Measurements from ENCODE around the gene WASHC4.

The WASHC4 gene

DNA sequence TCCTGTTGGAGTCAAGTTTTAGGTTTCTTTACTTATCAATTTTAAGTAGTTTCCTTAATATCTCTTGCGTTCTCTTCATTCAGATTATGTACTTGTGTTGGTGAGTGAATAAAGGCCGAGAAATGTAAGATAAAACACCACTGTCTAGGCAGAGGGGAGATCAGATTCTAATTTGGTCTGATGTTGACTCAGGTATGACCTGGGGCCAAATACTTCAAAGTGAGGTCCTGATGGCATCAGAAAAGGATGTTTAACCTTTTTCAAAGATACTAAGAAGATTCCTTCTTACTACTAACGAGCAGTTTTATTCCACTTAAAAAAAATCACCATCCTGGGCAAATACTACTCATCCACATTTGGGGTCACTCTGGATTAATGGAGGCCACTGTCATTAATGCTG, 101.6 kb downstream of the WASHC4 start:
- no peak for DNase-seq

DNA sequence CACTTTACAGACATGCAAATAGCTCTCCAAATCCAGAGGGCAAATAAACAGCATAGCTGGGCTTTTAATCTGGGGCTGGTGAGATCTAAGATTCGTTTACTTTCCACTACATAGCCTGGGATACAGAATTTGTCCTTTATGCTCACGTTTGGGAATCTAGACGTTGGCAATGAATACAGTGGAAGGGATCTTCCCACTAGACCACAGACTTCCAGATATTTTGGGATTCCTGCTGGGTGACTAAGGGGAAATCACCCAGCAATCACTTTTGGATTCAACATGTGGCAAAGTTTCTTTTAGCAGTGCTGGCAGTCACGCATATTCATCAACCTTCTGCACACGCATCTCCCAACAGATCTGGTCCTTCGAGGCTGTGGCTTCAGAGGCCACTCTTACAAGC, 104.9 kb downstream of the WASHC4 start:
- DNase-seq = no peak

DNA sequence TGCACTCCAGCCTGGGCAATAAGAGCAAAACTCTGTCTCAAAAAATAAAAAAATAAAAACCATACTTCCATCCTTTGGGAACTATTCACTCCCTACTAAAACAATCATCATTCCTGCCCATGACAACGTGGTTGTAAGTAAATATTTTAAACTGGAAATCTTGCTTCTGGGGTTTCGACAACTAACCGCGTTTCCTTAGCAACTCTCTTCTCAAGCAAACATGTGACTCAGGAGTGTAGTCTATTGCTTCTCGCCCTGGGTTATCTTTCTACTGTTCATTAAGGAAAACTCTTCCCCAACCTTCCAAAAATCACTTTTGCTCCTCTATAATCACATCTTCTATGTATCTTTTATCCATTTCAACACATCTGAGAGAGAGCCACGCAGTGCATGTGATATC, 106.6 kb downstream of the WASHC4 start:
- DNase-seq = no peak

DNA sequence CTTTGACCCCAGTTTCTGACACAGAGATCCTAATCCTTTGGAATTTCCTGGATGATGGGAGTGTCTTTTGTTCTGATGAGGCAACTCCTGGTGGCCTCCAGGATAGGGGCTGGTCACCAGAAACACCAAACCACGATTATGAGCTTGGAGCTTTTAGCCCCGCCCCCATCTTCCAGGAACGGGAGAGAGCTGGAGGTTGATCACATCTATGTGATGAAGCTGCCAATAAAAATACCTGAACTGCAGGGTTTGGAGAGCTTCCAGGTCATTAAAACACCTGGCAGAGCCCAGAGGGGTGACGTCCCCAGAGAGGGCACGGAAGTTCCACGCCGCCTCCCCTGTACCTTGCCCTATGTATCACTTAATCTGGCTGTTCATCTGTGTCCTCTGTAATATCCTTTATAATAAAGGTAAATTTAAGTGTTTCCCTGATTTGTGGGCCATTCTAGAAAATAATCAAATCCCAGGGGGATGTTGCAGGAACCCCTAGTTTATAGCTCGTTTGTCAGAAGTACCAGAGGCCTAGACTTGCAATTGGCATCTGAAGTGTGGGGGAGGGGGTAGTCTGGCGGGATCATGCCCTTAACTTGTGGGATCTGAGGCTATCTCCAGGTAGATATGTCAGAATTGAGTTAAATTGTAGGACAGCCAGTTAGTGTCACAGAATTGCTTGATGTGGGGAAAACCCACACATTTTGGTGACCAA, 107.3 kb downstream of the WASHC4 start:
- DNase-seq = no peak

DNA sequence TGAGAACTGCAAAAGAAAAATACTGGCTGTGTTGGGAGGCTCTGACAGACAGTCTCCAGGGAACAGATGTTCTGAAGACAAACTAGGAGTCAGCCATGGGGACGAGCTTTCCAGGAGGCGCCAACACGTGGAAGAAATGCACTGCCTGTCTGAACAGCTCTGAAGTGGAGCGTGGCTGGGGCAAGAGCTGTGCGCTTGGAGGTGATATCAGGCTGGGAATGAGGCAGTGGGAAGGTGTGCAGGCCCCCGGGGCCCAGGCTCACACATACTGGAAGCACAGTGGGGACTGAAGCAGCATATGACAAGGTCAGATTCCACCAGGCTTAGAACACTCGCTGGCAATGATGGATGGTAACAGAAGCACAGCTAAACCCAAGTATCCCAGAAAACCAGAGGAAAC, 110.9 kb downstream of the WASHC4 start:
- no peak for DNase-seq
